ENCODE data around the gene CPNE9.

Gene CPNE9

DNA sequence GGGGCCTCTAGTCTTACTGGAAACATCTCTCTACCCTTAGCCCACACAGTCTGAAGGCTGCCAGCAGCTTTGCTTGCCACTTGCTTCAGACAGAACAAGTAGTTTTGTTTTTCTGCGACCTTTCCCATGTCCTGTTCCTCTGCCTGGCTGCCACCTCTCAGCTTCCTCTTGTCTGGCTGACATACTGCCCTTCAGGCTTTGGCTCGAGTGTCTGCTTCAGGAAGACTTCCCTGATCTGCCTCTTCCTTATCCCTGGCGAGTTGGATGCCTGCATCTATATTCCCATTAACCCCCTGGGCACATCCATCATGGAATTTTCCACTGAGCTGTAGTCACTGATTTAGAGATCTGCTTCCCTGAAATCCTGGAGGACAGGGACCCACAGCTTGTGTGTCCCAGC, 25.1 kb upstream of the CPNE9 start:
- Histone ChIP-seq H3K36me3 (peaks cover 3% of the 10 kb centered on the region; the same call in 1 of the 2 replicates), H3K4me1 (no peaks in the 10 kb centered on the region), H3K9me3 (no peaks in the 10 kb centered on the region), H3K4me3 (ENCODE audit: low read depth, low read length) (no peak overlapping the region), H3K27me3 (no peaks in the 10 kb centered on the region)
- DNase-seq = no peak
- TF ChIP-seq, protein P1, sequence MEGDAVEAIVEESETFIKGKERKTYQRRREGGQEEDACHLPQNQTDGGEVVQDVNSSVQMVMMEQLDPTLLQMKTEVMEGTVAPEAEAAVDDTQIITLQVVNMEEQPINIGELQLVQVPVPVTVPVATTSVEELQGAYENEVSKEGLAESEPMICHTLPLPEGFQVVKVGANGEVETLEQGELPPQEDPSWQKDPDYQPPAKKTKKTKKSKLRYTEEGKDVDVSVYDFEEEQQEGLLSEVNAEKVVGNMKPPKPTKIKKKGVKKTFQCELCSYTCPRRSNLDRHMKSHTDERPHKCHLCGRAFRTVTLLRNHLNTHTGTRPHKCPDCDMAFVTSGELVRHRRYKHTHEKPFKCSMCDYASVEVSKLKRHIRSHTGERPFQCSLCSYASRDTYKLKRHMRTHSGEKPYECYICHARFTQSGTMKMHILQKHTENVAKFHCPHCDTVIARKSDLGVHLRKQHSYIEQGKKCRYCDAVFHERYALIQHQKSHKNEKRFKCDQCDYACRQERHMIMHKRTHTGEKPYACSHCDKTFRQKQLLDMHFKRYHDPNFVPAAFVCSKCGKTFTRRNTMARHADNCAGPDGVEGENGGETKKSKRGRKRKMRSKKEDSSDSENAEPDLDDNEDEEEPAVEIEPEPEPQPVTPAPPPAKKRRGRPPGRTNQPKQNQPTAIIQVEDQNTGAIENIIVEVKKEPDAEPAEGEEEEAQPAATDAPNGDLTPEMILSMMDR (IDR thresholded peaks at IDR 0.05; ENCODE audit: low read depth, low read length) = no peak

DNA sequence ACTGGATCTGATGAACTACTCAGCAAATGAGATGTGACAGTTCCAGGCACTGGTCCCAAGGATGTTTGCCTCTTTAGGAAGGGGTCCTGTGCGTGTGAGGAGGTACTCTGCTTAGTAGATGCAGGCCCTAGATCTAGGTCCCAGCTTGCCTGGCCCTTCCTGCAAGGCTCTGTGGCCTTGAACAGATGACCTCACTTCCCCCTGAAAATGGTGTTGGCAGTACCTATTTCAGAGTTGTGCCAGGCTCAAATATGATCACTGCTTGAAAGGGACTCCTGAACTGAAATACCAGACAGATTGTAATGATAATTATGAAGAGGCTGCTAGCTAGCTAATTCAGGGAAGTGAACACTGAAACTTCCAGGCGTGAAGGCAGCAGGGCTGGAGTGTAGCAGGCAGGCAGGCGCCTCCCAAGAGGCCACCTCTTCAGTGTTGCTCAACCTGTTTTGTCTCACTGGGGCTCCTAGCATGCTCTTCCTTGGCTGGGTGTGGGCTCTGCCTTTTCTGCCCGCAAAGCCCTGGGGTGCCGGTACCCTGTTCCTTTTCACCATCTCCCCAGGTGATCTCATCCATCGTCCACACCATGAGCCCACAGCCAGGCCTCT, 24.1 kb upstream of the CPNE9 start:
- no peak for DNase-seq
- Histone ChIP-seq H3K4me3 (ENCODE audit: low read depth, low read length) (no peak overlapping the region), H3K4me1 (no peaks in the 10 kb centered on the region), H3K36me3 (peaks cover 3% of the 10 kb centered on the region; the same call in 1 of the 2 replicates), H3K9me3 (no peaks in the 10 kb centered on the region), H3K27me3 (no peaks in the 10 kb centered on the region)
- TF ChIP-seq, protein P1 (IDR thresholded peaks at IDR 0.05; ENCODE audit: low read depth, low read length) = no peak

DNA sequence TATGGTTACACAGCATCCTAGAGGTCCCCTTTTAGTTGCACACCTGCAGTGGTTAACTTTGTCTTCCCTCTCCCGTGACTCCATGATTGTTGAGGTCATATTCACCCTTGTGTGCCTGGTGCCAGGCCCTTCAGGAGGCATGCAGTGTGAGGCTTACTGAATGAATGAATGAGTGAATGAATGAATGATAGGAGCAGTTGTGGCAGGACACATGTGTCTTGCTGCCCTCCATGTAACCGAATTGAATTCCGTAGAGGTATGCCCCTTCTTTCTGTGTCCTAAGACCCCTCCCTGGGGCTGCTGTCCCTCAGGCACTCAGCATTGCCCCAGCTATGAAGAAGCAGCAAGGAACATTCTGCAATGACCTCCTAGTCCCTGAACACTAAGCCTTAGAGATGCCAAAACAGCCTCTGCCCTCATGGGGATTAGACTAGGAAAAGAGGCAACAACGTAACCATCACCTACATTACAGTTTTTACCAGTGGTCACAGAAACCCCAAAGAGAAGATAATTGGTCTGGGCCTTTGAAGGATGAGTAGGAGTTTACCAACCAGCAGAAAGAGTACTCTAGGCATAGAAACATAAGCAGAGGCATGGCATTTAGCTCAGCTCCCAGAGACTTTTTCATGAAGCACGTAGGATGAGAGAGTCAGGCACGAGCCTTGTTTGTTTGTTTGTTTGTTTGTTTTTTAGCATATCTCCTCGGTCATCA, 22.5 kb upstream of the CPNE9 start:
- H3K4me3 ChIP-seq (ENCODE audit: low read depth, low read length) = no peak overlapping the region
- no peaks in the 10 kb centered on the region for H3K9me3 ChIP-seq
- TF ChIP-seq, protein P1 (IDR thresholded peaks at IDR 0.05; ENCODE audit: low read depth, low read length) = no peak
- H3K36me3 ChIP-seq = peaks cover 3% of the 10 kb centered on the region; the same call in 1 of the 2 replicates
- no peaks in the 10 kb centered on the region for H3K4me1 ChIP-seq
- no peaks in the 10 kb centered on the region for H3K27me3 ChIP-seq
- no peak for DNase-seq

DNA sequence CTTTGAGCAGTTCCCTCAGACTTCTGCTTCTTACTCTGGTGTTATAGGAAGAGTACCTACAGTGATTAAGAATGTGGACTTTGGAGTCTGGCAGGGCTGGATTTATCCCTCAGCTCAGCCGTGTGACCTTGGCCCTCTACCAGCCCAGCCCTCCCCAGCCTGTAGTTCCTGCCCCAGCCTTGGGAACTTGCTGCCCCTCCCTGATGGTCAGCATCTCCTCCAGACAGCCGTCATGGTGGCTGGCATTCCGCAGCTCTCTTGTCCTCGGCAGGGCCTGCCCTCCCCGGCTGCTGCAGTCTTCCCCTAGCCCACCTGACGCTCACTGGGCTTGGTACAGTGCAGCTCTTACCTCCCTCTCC, 21.9 kb upstream of the CPNE9 start:
- H3K9me3 ChIP-seq = no peaks in the 10 kb centered on the region
- TF ChIP-seq, protein P1 (IDR thresholded peaks at IDR 0.05; ENCODE audit: low read depth, low read length) = no peak
- H3K4me1 ChIP-seq = no peaks in the 10 kb centered on the region
- H3K4me3 ChIP-seq (ENCODE audit: low read depth, low read length) = no peak overlapping the region
- peaks cover 3% of the 10 kb centered on the region; the same call in 1 of the 2 replicates for H3K36me3 ChIP-seq
- no peak for DNase-seq
- no peaks in the 10 kb centered on the region for H3K27me3 ChIP-seq

DNA sequence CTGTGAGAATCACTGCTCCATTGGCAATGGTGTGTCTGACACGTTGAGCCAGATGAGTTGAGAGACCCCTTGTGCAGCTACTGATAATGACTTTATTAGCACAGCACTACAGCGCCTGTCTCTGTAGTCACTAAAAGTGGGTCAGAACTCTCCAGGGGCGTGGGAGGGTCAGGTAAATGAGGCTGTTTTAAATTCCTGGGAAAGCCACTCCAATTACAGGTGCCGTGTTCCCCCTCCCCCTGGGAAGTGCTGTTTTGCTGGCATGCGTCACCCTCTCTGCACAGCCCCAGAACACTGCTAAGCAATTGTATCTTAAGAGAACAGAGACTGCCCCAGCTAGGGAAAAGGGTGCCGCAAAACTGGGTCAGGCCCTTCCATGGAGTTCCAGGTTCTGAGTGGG, 21.5 kb upstream of the CPNE9 start:
- H3K36me3 ChIP-seq = peaks cover 3% of the 10 kb centered on the region; the same call in 1 of the 2 replicates
- no peaks in the 10 kb centered on the region for H3K27me3 ChIP-seq
- H3K4me3 ChIP-seq (ENCODE audit: low read depth, low read length) = no peak overlapping the region
- H3K4me1 ChIP-seq = no peaks in the 10 kb centered on the region
- no peaks in the 10 kb centered on the region for H3K9me3 ChIP-seq
- no peak for DNase-seq
- TF ChIP-seq, protein P1 (IDR thresholded peaks at IDR 0.05; ENCODE audit: low read depth, low read length) = no peak

DNA sequence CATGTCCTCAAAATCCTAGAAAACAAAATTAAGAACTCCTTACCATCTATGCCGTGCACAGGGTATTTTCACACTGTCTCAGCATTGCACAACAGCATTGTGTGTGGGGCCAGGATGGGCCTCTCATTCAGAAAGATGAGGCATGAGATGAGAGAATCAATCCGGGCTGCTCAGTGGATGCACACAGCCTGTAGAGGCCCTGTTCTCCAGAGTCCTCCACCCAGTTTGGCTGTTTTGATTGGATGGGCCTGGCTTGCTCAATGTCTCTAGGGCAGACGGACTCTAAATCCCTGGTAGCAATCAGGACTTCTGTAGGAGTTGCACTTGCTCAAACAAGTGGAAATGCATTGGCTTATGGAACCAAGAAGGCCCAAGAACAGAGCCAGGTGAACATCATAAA, 20.2 kb upstream of the CPNE9 start:
- TF ChIP-seq, protein P1 (IDR thresholded peaks at IDR 0.05; ENCODE audit: low read depth, low read length) = no peak
- H3K4me3 ChIP-seq (ENCODE audit: low read depth, low read length) = no peak overlapping the region
- no peaks in the 10 kb centered on the region for H3K4me1 ChIP-seq
- H3K36me3 ChIP-seq = peaks cover 1% of the 10 kb centered on the region; the same call in 1 of the 2 replicates
- DNase-seq = no peak
- H3K27me3 ChIP-seq = no peaks in the 10 kb centered on the region
- no peaks in the 10 kb centered on the region for H3K9me3 ChIP-seq
